Neural progenitor cell (in vitro differentiated cells): ENCODE data around the gene SH3BP2. TPM values are rescaled to one million over a fixed set of nuclear protein-coding genes. Genes with fewer than 3 reads are reported as not detected.
"Not testable (repeated sequence)": the region's sequence is repeated elsewhere in the genome, so short reads cannot be mapped to it uniquely, and the experiment has no call there.

Source experiments
- DNase-seq: peaks from one replicate; pipeline ENCODE4 v3.0.0-alpha.2; 2016; ENCODE audit warnings: low spot score
- H2AFZ ChIP-seq: fragments of 200-600 bp; sonication (generic); replicated peaks from 2 replicates; pipeline ENCODE4 v1.6.1; 2016; ENCODE audit warnings: antibody characterized with exemption
- H3F3A ChIP-seq: fragments of 200-600 bp; sonication (generic); 2 replicates; pipeline ENCODE4 v1.6.1; 2016; ENCODE audit warnings: antibody characterized with exemption, low read depth
- H3K27ac ChIP-seq: fragments of 200-600 bp; sonication (generic); 2 replicates; pipeline ENCODE4 v1.5.1; 2016; ENCODE audit warnings: mild to moderate bottlenecking
- H3K27me3 ChIP-seq: fragments of 200-600 bp; sonication (generic); 2 replicates; pipeline ENCODE4 v1.6.1; 2016; ENCODE audit warnings: mild to moderate bottlenecking, moderate library complexity
- H3K36me3 ChIP-seq: fragments of 200-600 bp; sonication (generic); 2 replicates; pipeline ENCODE4 v1.5.1; 2016
- H3K4me1 ChIP-seq: fragments of 200-600 bp; sonication (generic); 2 replicates; pipeline ENCODE4 v1.6.1; 2016; ENCODE audit warnings: mixed run types
- H3K4me2 ChIP-seq: fragments of 200-600 bp; sonication (generic); 2 replicates; pipeline ENCODE4 v1.6.1; 2016
- H3K4me3 ChIP-seq: fragments of 200-600 bp; sonication (generic); 2 replicates; pipeline ENCODE4 v1.5.1; 2016
- H3K79me2 ChIP-seq: fragments of 200-600 bp; sonication (generic); 2 replicates; pipeline ENCODE4 v1.6.1; 2016; ENCODE audit warnings: low read depth
- H3K9ac ChIP-seq: fragments of 200-600 bp; sonication (generic); 2 replicates; pipeline ENCODE4 v1.6.1; 2016
- H3K9me3 ChIP-seq: fragments of 200-600 bp; sonication (generic); 2 replicates; pipeline ENCODE4 v1.5.1; 2016; ENCODE audit warnings: low read depth
- H4K20me1 ChIP-seq: fragments of 200-600 bp; sonication (generic); 2 replicates; pipeline ENCODE4 v1.6.1; 2016; ENCODE audit warnings: low read depth
- H3K27ac Mint-ChIP-seq: 3 replicates; pipeline ENCODE4 v1.8.0; 2021; ENCODE audit warnings: mixed read lengths
- H3K27me3 Mint-ChIP-seq: 2 replicates; pipeline ENCODE4 v1.8.0; 2022; ENCODE audit warnings: low read depth, mild to moderate bottlenecking, inconsistent platforms, moderate library complexity, mixed read lengths; ENCODE audit not compliant: insufficient read depth
- H3K36me3 Mint-ChIP-seq: 3 replicates; pipeline ENCODE4 v1.8.0; 2021; ENCODE audit warnings: mixed read lengths
- H3K4me1 Mint-ChIP-seq: 3 replicates; pipeline ENCODE4 v1.8.0; 2021; ENCODE audit warnings: mixed read lengths
- H3K4me3 Mint-ChIP-seq: 3 replicates; pipeline ENCODE4 v1.8.0; 2021; ENCODE audit warnings: mild to moderate bottlenecking, moderate library complexity, mixed read lengths
- H3K9me3 Mint-ChIP-seq: 3 replicates; pipeline ENCODE4 v1.8.0; 2020; ENCODE audit warnings: mixed read lengths
- EZH2 ChIP-seq: fragments of 200-600 bp; sonication (generic); IDR thresholded peaks from 2 replicates; pipeline ENCODE4 v1.6.1; 2017; ENCODE audit warnings: antibody characterized with exemption, mild to moderate bottlenecking, moderate library complexity
- EZH2phosphoT487 ChIP-seq: fragments of 200-600 bp; sonication (generic); IDR thresholded peaks from 2 replicates; pipeline ENCODE4 v1.6.1; 2017; ENCODE audit warnings: antibody characterized with exemption
- total RNA-seq: library from RNA; depleted of rRNA; stranded (reverse); fragments of >200 nt; gene quantifications from 2 replicates; pipeline ENCODE4 v1.2.3, GENCODE V29; 2015; ENCODE audit warnings: low replicate concordance
- TF ChIP-seq, protein P1 (sequence below): fragments of 200-600 bp; sonication (generic); IDR thresholded peaks from 2 replicates; pipeline ENCODE4 v1.5.1; 2017; ENCODE audit warnings: antibody characterized with exemption, mild to moderate bottlenecking

SH3BP2 gene
- total RNA-seq, 1 donor from 2014 or later, result 11.8 TPM

DNA sequence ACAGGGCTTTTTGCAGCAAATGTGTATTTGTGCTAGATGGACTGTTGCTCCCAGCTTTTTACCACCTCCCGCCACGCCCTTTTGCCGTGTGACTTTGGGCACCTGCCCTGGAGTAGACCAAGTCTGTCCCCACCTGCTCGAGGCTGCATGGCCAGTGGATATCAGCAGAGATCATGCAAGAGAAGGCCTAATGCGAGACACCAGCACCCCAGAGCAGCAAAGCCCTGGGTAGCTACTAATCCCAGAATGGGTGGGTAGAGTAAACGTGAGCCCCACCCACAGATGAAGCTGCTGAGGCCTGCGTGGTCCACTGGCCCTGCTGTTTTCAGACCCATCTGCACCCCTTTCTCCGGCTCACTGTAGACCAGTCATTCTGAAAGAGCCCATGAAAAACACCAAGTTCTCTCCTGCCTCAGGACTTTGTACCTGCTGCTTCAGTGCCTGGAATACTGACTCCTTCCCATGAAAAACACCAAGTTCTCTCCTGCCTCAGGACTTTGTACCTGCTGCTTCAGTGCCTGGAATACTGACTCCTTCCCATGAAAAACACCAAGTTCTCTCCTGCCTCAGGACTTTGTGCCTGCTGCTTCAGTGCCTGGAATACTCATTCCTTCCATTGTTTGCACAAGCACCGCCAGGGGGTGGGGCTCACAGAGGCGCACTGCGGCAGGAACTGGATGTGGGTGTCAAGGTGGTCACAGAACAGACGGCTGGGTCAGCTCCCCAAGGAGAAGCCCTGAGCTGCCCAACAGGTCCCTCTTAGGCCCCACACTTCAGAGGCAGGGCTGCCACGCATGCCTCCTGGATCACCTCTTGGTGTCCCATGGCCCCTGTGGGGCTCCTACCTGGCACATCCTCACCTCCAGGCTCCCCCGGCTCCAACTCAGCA, 31.6 kb upstream of the SH3BP2 start:
- Histone ChIP-seq H3K36me3 (no peaks in the 10 kb centered on the region), H3F3A (peaks cover 8% of the 10 kb centered on the region), H3K79me2 (no peaks in the 10 kb centered on the region), H3K27me3 (no peaks in the 10 kb centered on the region), H4K20me1 (no peaks in the 10 kb centered on the region), H3K4me1 (peaks cover 4% of the 10 kb centered on the region), H3K4me2 (no peak overlapping the region), H2AFZ (peak overlapping the region; percentile 26), H3K4me3 (no peak overlapping the region), H3K27ac (no peak overlapping the region), H3K9me3 (no peaks in the 10 kb centered on the region), H3K9ac (no peak overlapping the region)
- H3K27me3 Mint-ChIP-seq, result no peaks in the 10 kb centered on the region
- peaks cover 3% of the 10 kb centered on the region for H3K4me1 Mint-ChIP-seq
- H3K36me3 Mint-ChIP-seq, result no peaks in the 10 kb centered on the region
- DNase-seq, result no peak
- peaks cover 6% of the 10 kb centered on the region for H3K9me3 Mint-ChIP-seq
- no peak for TF ChIP-seq EZH2
- TF ChIP-seq, protein P1, sequence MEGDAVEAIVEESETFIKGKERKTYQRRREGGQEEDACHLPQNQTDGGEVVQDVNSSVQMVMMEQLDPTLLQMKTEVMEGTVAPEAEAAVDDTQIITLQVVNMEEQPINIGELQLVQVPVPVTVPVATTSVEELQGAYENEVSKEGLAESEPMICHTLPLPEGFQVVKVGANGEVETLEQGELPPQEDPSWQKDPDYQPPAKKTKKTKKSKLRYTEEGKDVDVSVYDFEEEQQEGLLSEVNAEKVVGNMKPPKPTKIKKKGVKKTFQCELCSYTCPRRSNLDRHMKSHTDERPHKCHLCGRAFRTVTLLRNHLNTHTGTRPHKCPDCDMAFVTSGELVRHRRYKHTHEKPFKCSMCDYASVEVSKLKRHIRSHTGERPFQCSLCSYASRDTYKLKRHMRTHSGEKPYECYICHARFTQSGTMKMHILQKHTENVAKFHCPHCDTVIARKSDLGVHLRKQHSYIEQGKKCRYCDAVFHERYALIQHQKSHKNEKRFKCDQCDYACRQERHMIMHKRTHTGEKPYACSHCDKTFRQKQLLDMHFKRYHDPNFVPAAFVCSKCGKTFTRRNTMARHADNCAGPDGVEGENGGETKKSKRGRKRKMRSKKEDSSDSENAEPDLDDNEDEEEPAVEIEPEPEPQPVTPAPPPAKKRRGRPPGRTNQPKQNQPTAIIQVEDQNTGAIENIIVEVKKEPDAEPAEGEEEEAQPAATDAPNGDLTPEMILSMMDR, result peak; percentile 7
- no peak overlapping the region for H3K4me3 Mint-ChIP-seq
- H3K27ac Mint-ChIP-seq, result no peak overlapping the region

DNA sequence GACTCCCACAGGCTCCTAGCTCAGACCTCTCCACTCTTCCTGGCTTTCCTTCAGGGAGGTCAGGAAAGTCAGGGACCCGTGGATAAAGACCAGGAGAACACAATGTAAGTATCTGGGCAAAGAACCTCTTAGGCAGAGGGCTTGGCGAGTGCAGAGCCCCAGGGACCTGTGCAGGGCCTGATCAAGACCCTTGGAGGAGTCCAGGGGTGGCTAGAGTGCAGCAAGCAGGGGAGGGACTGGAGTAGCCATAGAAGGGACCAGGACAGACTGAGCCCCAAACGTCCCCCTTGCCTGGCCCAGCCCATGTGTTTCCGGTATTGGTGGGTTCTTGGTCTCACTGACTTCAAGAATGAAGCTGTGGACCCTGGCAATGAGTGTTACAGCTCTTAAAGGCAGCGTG, 30.8 kb upstream of the SH3BP2 start:
- Histone ChIP-seq H3K27ac (no peak overlapping the region), H3K4me3 (no peak overlapping the region), H3K4me2 (no peak overlapping the region), H3K9ac (no peak overlapping the region), H3K4me1 (no peaks in the 10 kb centered on the region), H3K27me3 (no peaks in the 10 kb centered on the region), H3F3A (peaks cover 2% of the 10 kb centered on the region), H4K20me1 (no peaks in the 10 kb centered on the region), H3K36me3 (no peaks in the 10 kb centered on the region), H3K9me3 (no peaks in the 10 kb centered on the region), H3K79me2 (no peaks in the 10 kb centered on the region), H2AFZ (no peak overlapping the region)
- no peak for TF ChIP-seq EZH2phosphoT487
- no peak for TF ChIP-seq EZH2
- TF ChIP-seq, protein P1, result no peak
- DNase-seq, result no peak
- H3K36me3 Mint-ChIP-seq, result no peaks in the 10 kb centered on the region
- no peaks in the 10 kb centered on the region for H3K4me1 Mint-ChIP-seq
- H3K27me3 Mint-ChIP-seq, result peaks cover 2% of the 10 kb centered on the region
- peaks cover 9% of the 10 kb centered on the region for H3K9me3 Mint-ChIP-seq
- H3K27ac Mint-ChIP-seq, result no peak overlapping the region
- H3K4me3 Mint-ChIP-seq, result no peak overlapping the region

DNA sequence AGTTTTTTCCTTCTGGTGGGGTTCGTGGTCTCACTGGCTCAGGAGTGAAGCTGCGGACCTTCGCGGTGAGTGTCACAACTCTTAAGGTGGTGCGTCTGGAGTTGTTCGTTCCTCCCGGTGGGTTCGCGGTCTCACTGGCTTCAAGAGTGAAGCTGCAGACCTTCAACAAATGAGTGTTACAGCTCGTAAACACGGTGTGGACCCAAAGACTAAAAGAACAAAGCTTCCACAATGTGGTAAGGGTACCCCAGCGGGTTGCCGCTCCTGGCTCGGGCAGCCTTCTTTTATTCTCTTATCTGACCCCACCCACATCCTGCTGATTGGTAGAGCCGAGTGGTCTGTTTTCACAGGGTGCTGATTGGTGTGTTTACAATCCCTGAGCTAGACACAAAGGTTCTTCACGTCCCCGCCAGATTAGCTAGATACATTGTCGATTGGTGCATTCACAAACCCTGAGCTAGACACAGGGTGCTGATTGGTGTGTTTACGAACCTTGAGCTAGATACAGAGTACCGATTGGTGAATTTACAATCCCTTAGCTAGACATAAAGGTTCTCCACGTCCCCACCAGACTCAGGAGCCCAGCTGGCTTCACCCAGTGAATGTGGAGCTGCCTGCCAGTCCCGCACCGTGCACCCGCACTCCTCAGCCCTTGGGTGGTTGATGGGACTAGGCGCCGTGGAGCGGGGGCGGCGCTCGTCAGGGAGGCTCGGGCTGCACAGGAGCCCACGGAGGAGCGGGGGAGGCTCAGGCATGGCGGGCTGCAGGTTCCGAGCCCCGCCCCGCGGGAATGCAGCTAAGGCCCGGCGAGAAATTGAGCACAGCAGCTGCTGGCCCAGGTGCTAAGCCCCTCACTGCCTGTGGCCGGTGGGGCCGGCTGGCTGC, 30.2 kb upstream of the SH3BP2 start:
- not testable (repeated sequence) for H3K4me2 ChIP-seq, H3K4me1 Mint-ChIP-seq, H3K4me1 ChIP-seq, H3K4me3 Mint-ChIP-seq, H3K79me2 ChIP-seq, H3K4me3 ChIP-seq, H3K27me3 Mint-ChIP-seq, H3K36me3 Mint-ChIP-seq, DNase-seq, H3K36me3 ChIP-seq, H2AFZ ChIP-seq, H3K27me3 ChIP-seq, H3K9ac ChIP-seq, H4K20me1 ChIP-seq, H3F3A ChIP-seq, H3K27ac ChIP-seq, H3K9me3 ChIP-seq, H3K27ac Mint-ChIP-seq
- H3K9me3 Mint-ChIP-seq, result peaks cover 10% of the 10 kb centered on the region
